IMR-90 (cell line): ENCODE results near the gene CFAP58. TPM values are rescaled to one million over a fixed set of nuclear protein-coding genes. Genes with fewer than 3 reads are reported as not detected.

Experiments used
- ATAC-seq: fragments of 200-7000 bp; cut with Tn5 transposase; 2 replicates; pipeline ENCODE4 v1.9.1; 2020; ENCODE audit warnings: low read depth, mild to moderate bottlenecking, moderate library complexity
- BruUV-seq: library from RNA; stranded (reverse); fragments of 400-500 nt; replicated peaks from 2 replicates; lab custom pipeline; 2021; lab: Mats Ljungman, UMichigan
- CTCF ChIA-PET: fragments of 300-600 bp; formaldehyde crosslinking; extraction: SDS; loops from one replicate; lab custom pipeline; 2021; ENCODE audit warnings: antibody characterized with exemption; lab: Yijun Ruan, JAX
- POLR2A ChIA-PET: fragments of 300-600 bp; sonication (Branson Sonifier 250); formaldehyde crosslinking; loops from one replicate; lab custom pipeline; 2022; ENCODE audit warnings: antibody characterized with exemption; ENCODE audit not compliant: unreplicated experiment; lab: Charles Lee
- DNase-seq: peaks from one replicate; pipeline ENCODE4 v3.0.0; 2013
- H2AFZ ChIP-seq: replicated peaks from 2 replicates; pipeline ENCODE3; 2013; ENCODE audit warnings: low read length, mild to moderate bottlenecking; ENCODE audit not compliant: poor library complexity
- H2AK5ac ChIP-seq: 2 replicates; pipeline ENCODE4 v1.6.1; 2013; ENCODE audit warnings: low read depth, low read length, inconsistent platforms
- H2AK9ac ChIP-seq: replicated peaks from 2 replicates; pipeline ENCODE3; 2013; ENCODE audit warnings: mild to moderate bottlenecking, low read depth, low read length, moderate library complexity; ENCODE audit not compliant: poor library complexity
- H2BK120ac ChIP-seq: 2 replicates; pipeline ENCODE4 v1.6.1; 2013; ENCODE audit warnings: low read depth, low read length, inconsistent platforms
- H2BK15ac ChIP-seq: 3 replicates; pipeline ENCODE4 v1.6.1; 2013; ENCODE audit warnings: low read depth, low read length, inconsistent platforms
- H2BK20ac ChIP-seq: 2 replicates; pipeline ENCODE4 v1.6.1; 2013; ENCODE audit warnings: low read depth, mild to moderate bottlenecking, inconsistent platforms, low read length, moderate library complexity
- H2BK5ac ChIP-seq: 2 replicates; pipeline ENCODE4 v1.6.1; 2013; ENCODE audit warnings: mild to moderate bottlenecking, low read depth, low read length, inconsistent platforms; ENCODE audit not compliant: poor library complexity, severe bottlenecking
- H3K14ac ChIP-seq: replicated peaks from 2 replicates; pipeline ENCODE4 v1.6.1; 2013; ENCODE audit warnings: low read depth, low read length, inconsistent platforms
- H3K18ac ChIP-seq: 2 replicates; pipeline ENCODE4 v1.6.1; 2013; ENCODE audit warnings: low read depth, low read length, control low read depth
- H3K23ac ChIP-seq: 2 replicates; pipeline ENCODE4 v1.6.1; 2013; ENCODE audit warnings: low read depth, low read length, inconsistent platforms
- H3K27ac ChIP-seq: 2 replicates; pipeline ENCODE4 v1.5.1; 2013; ENCODE audit warnings: mild to moderate bottlenecking, control low read depth, low read length; ENCODE audit not compliant: insufficient read depth
- H3K27me3 ChIP-seq: 2 replicates; pipeline ENCODE4 v1.6.1; 2013; ENCODE audit warnings: low read length; ENCODE audit not compliant: control insufficient read depth, insufficient read depth
- H3K36me3 ChIP-seq: 2 replicates; pipeline ENCODE4 v1.6.1; 2013; ENCODE audit warnings: low read length, mixed read lengths; ENCODE audit not compliant: control insufficient read depth, insufficient read depth
- H3K4ac ChIP-seq: 2 replicates; pipeline ENCODE4 v1.6.1; 2013; ENCODE audit warnings: low read depth, low read length, inconsistent platforms
- H3K4me1 ChIP-seq: 2 replicates; pipeline ENCODE4 v1.6.1; 2013; ENCODE audit warnings: low read length, mixed read lengths; ENCODE audit not compliant: control insufficient read depth, insufficient read depth
- H3K4me2 ChIP-seq: 2 replicates; pipeline ENCODE4 v1.6.1; 2013; ENCODE audit warnings: low read depth, mild to moderate bottlenecking, control low read depth, low read length, moderate library complexity
- H3K4me3 ChIP-seq: 2 replicates; pipeline ENCODE4 v1.5.1; 2013; ENCODE audit warnings: low read depth, mild to moderate bottlenecking, control low read depth, low read length, moderate library complexity; ENCODE audit not compliant: insufficient read depth
- H3K56ac ChIP-seq: 2 replicates; pipeline ENCODE4 v1.6.1; 2013; ENCODE audit warnings: low read length, inconsistent platforms; ENCODE audit not compliant: insufficient read depth; ENCODE audit errors: extremely low read depth
- H3K79me1 ChIP-seq, 2 experiments: 2 replicates each; pipeline ENCODE4 v1.6.1; 2013; ENCODE audit warnings: low read length in 2 of 2, inconsistent platforms in 1 of 2, low read depth in 1 of 2
- H3K9ac ChIP-seq: 2 replicates; pipeline ENCODE4 v1.6.1; 2013; ENCODE audit warnings: low read depth, low read length, control low read depth
- H3K9me1 ChIP-seq: 2 replicates; pipeline ENCODE4 v1.6.1; 2013; ENCODE audit warnings: low read length, inconsistent platforms; ENCODE audit not compliant: insufficient read depth
- H3K9me3 ChIP-seq: 2 replicates; pipeline ENCODE4 v1.6.1; 2013; ENCODE audit warnings: low read length; ENCODE audit not compliant: control insufficient read depth, insufficient read depth
- H4K20me1 ChIP-seq: 2 replicates; pipeline ENCODE4 v1.6.1; 2013; ENCODE audit warnings: low read length, inconsistent platforms; ENCODE audit not compliant: insufficient read depth
- H4K5ac ChIP-seq: 2 replicates; pipeline ENCODE4 v1.6.1; 2013; ENCODE audit warnings: mild to moderate bottlenecking, low read depth, low read length, control low read depth
- H4K8ac ChIP-seq, 2 experiments: 2 replicates each; pipeline ENCODE4 v1.6.1; 2013; ENCODE audit warnings: low read depth in 2 of 2, low read length in 2 of 2, control low read depth in 1 of 2, inconsistent platforms in 1 of 2
- H4K91ac ChIP-seq: 2 replicates; pipeline ENCODE4 v1.6.1; 2013; ENCODE audit warnings: low read depth, low read length, inconsistent platforms; ENCODE audit not compliant: insufficient read depth
- BHLHE40 ChIP-seq: fragments of 150-350 bp; IDR thresholded peaks from 2 replicates; pipeline ENCODE4 v1.6.1; 2016; ENCODE audit warnings: mild to moderate bottlenecking, low read depth, low read length
- CTCF ChIP-seq: conservative IDR thresholded peaks from 2 replicates; pipeline ENCODE4 v1.5.1; 2012; ENCODE audit warnings: mild to moderate bottlenecking, low read depth, low read length, improper control_type of control experiment
- FOS ChIP-seq: fragments of 150-350 bp; IDR thresholded peaks from 2 replicates; pipeline ENCODE4 v1.6.1; 2016; ENCODE audit warnings: low read depth, low read length
- MAZ ChIP-seq: IDR thresholded peaks from 2 replicates; pipeline ENCODE4 v1.6.1; 2012; ENCODE audit warnings: low read depth, mild to moderate bottlenecking, low read length, improper control_type of control experiment, moderate library complexity, borderline replicate concordance
- POLR2A ChIP-seq: IDR thresholded peaks from 2 replicates; pipeline ENCODE4 v1.6.1; 2012; ENCODE audit warnings: mild to moderate bottlenecking, low read depth, low read length
- SMC3 ChIP-seq: fragments of 150-350 bp; IDR thresholded peaks from 2 replicates; pipeline ENCODE4 v1.6.1; 2016; ENCODE audit warnings: low read depth, mild to moderate bottlenecking, antibody characterized with exemption, low read length, moderate library complexity
- WGBS, 2 experiments: methylation state at CpG; one replicate each; pipeline versions ENCODE4 v1.1.5 to v1.1.7; 2013; ENCODE audit warnings: missing lambda C conversion rate in 2 of 2; ENCODE audit not compliant: insufficient read length in 1 of 2; ENCODE audit errors: extremely low coverage in 2 of 2; 5-methylcytosine and 5-hydroxymethylcytosine counted together
- dilution Hi-C: fragments of 300-500 bp; cut with HindIII; formaldehyde crosslinking; loops from one replicate; pipeline ENCODE4 v1.14.3; 2018; ENCODE audit warnings: low sequenced_read_pairs; ENCODE audit not compliant: unreplicated experiment
- in situ Hi-C: fragments of 300-500 bp; cut with MboI; formaldehyde crosslinking; loops from 3 replicates; pipeline ENCODE4 v1.14.3; 2019; ENCODE audit warnings: low sequenced_read_pairs, inconsistent platforms, mixed read lengths
- intact Hi-C: fragments of 100-400 bp; cut with micrococcal nuclease; formaldehyde crosslinking; loops from 2 replicates; pipeline ENCODE4 v1.10.0; 2022
- polyA plus RNA-seq, 3 experiments: library from polyadenylated mRNA; depleted of rRNA; stranded (reverse); fragments of >200 nt; gene quantifications; 2 replicates each; pipeline ENCODE4 v1.2.3, GENCODE V29; 2012; ENCODE audit warnings: low replicate concordance in 1 of 3
- total RNA-seq: library from RNA; depleted of rRNA; stranded (reverse); fragments of >200 nt; gene quantifications from 2 replicates; pipeline ENCODE4 v1.2.3, GENCODE V29; 2012

CFAP58 gene
- total and polyA plus RNA-seq, 2 of the 4 experiments (the other 2 are of a cell fraction): 0.36 to 0.72 TPM

GRCh38 chr10:104331208-104331838 lies 22.3 kb upstream of the CFAP58 start:
- Histone ChIP-seq H4K91ac (peak overlapping the region; percentile 78), H4K20me1 (peaks cover 99% of the 10 kb centered on the region), H3K23ac (peak overlapping the region; percentile 86), H2AFZ (peak overlapping the region; percentile 22), H3K9me3 (no peaks in the 10 kb centered on the region), H3K9ac (peak overlapping the region; percentile 20; the same call in 1 of the 2 replicates), H2BK15ac (peak overlapping the region; percentile 6; the same call in 2 of the 3 replicates), H3K4me1 (peaks cover 72% of the 10 kb centered on the region), H3K14ac (peak overlapping the region; percentile 54), H3K27me3 (no peaks in the 10 kb centered on the region), H4K8ac (peak overlapping the region in 1 of 2 experiments; percentile 12; a peak in 1 of 4 replicates), H3K79me1 (peaks cover 2 to 92% of the 10 kb centered on the region in 2 experiments; a peak in 2 of 4 replicates), H3K9me1 (peaks cover 64% of the 10 kb centered on the region), H3K4me2 (peak overlapping the region; percentile 63), H2BK120ac (peak overlapping the region; percentile 62), H3K4ac (peak overlapping the region; percentile 76), H4K5ac (peak overlapping the region; percentile 8; the same call in 1 of the 2 replicates), H3K18ac (peak overlapping the region; percentile 22; the same call in 1 of the 2 replicates), H2AK5ac (peak overlapping the region; percentile 54; the same call in 1 of the 2 replicates), H2BK20ac (0 out of 2 replicates have a peak overlapping the region, but pooled peaks have one; percentile 17), H3K4me3 (no peak overlapping the region), H2AK9ac (peak overlapping the region; percentile 21), H2BK5ac (peak overlapping the region; percentile 89), H3K56ac (peak overlapping the region; percentile 32; the same call in 1 of the 2 replicates), H3K36me3 (peaks cover 3% of the 10 kb centered on the region; the same call in 1 of the 2 replicates), H3K27ac (peak overlapping the region; percentile 10; the same call in 1 of the 2 replicates)
- ATAC-seq: no peak
- intact Hi-C loops: loop anchor here (2.0 kb wide), 1 partner anchor 15 kb away; no protein-coding TSS in a partner anchor
- dilution Hi-C loops: no loop called here
- no peak for TF ChIP-seq BHLHE40
- 0 out of 2 replicates have a peak, but pooled peaks have one; percentile 24 for TF ChIP-seq POLR2A
- TF ChIP-seq CTCF: no peak
- peak; percentile 43; the same call in 1 of the 2 replicates for TF ChIP-seq FOS
- TF ChIP-seq SMC3: 0 out of 2 replicates have a peak, but pooled peaks have one; percentile 3
- TF ChIP-seq MAZ: peak; percentile 32; the same call in 1 of the 2 replicates
- POLR2A ChIA-PET: interaction anchor here (0.6 kb wide), 1 partner anchor 415 kb away, joined by 3 read pairs; no protein-coding TSS in a partner anchor
- in situ Hi-C loops: no loop called here
- peak; percentile 84 for DNase-seq
- 32% methylated on average over 5 of the region's 9 CpGs; no CpG with 5 or more reads in 1 of the 2 experiments for WGBS, 2 experiments
- CTCF ChIA-PET: interaction anchor here (1.5 kb wide), 1 partner anchor 58 kb away, joined by 3 read pairs; no protein-coding TSS in a partner anchor
- BruUV-seq: no TSS peak
